B cell (primary cell): ENCODE data around the gene GBP5. TPM values are rescaled to one million over a fixed set of nuclear protein-coding genes. Genes with fewer than 3 reads are reported as not detected.
"Not testable (repeated sequence)": the region's sequence is repeated elsewhere in the genome, so short reads cannot be mapped to it uniquely, and the experiment has no call there.

Experiments
- ATAC-seq: fragments of 200-7000 bp; cut with Tn5 transposase; one replicate; pipeline ENCODE4 v1.10.0; 2021; ENCODE audit warnings: low read depth, mild to moderate bottlenecking, moderate number of reproducible peaks, moderate library complexity
- CTCF ChIA-PET: fragments of 350-600 bp; sonication (Branson Sonifier 250); formaldehyde crosslinking; loops from one replicate; lab custom pipeline; 2021; ENCODE audit warnings: antibody characterized with exemption, inconsistent platforms; lab: Charles Lee
- POLR2A ChIA-PET: fragments of 350-600 bp; sonication (Branson Sonifier 250); formaldehyde crosslinking; loops from one replicate; lab custom pipeline; 2021; ENCODE audit warnings: antibody characterized with exemption; lab: Charles Lee
- DNase-seq: peaks from one replicate; pipeline ENCODE4 v3.0.0; 2013
- H2AFZ ChIP-seq: 2 replicates; pipeline ENCODE4 v1.6.1; 2012; ENCODE audit warnings: mild to moderate bottlenecking, low read depth, low read length; ENCODE audit not compliant: insufficient read depth, poor library complexity, severe bottlenecking
- H3K27ac ChIP-seq, 2 donors: 1 replicate in 1 of 2; 2 replicates in 1 of 2; pipeline ENCODE4 v1.5.1; 2012 to 2013; ENCODE audit warnings: low read length in 2 of 2, mild to moderate bottlenecking in 2 of 2, moderate library complexity in 1 of 2
- H3K27me3 ChIP-seq, 4 experiments: fragments of 200-600 bp in 1 of 4; sonication (generic) in 1 of 4; replicated peaks in 1 of 4; 1 replicate in 2 of 4; 2 replicates in 2 of 4; pipeline versions ENCODE4 v1.6.1 to v1.7.0; 2013 to 2016; ENCODE audit warnings: low read length in 3 of 4, mild to moderate bottlenecking in 2 of 4, mixed read lengths in 1 of 4, moderate library complexity in 1 of 4; ENCODE audit not compliant: insufficient read depth in 4 of 4, control insufficient read depth in 3 of 4; ENCODE audit errors: control extremely low read depth in 1 of 4
- H3K36me3 ChIP-seq, 2 experiments: replicated peaks in 1 of 2; 1 replicate in 1 of 2; 2 replicates in 1 of 2; pipeline versions ENCODE4 v1.6.1 to v1.7.1; 2013; ENCODE audit warnings: low read length in 1 of 2; ENCODE audit not compliant: insufficient read depth in 2 of 2, control insufficient read depth in 1 of 2; ENCODE audit errors: control extremely low read depth in 1 of 2, extremely low read depth in 1 of 2
- H3K4me1 ChIP-seq, 2 donors: fragments of 200-600 bp in 1 of 2; sonication (generic) in 1 of 2; 1 replicate in 1 of 2; 2 replicates in 1 of 2; pipeline versions ENCODE4 v1.5.1 to v1.6.1; 2013 to 2017; ENCODE audit warnings: low read length in 2 of 2; ENCODE audit not compliant: control insufficient read depth in 2 of 2, insufficient read depth in 2 of 2
- H3K4me2 ChIP-seq: replicated peaks from 2 replicates; pipeline ENCODE3; 2012; ENCODE audit warnings: mild to moderate bottlenecking, low read depth, low read length; ENCODE audit not compliant: poor library complexity, severe bottlenecking
- H3K4me3 ChIP-seq, 5 experiments: fragments of 200-600 bp in 1 of 5; sonication (generic) in 1 of 5; 1 replicate in 3 of 5; 2 replicates in 2 of 5; pipeline versions ENCODE4 v1.5.1 to v1.7.0; 2011 to 2016; ENCODE audit warnings: low read length in 4 of 5, mild to moderate bottlenecking in 4 of 5, low read depth in 2 of 5, control low read depth in 1 of 5, moderate library complexity in 1 of 5; ENCODE audit not compliant: insufficient read depth in 1 of 5; ENCODE audit errors: control extremely low read depth in 1 of 5, extremely low read depth in 1 of 5
- H3K79me2 ChIP-seq: fragments of 200-600 bp; sonication (generic); one replicate; pipeline ENCODE4 v1.6.0; 2016; ENCODE audit warnings: low read length; ENCODE audit not compliant: control insufficient read depth, insufficient read depth
- H3K9ac ChIP-seq: fragments of 200-600 bp; sonication (generic); 2 replicates; pipeline ENCODE4 v1.6.1; 2017; ENCODE audit warnings: mild to moderate bottlenecking, low read length, moderate library complexity
- H3K9me3 ChIP-seq, 3 donors: one replicate each; pipeline versions ENCODE4 v1.6.1 to v1.7.1; 2013; ENCODE audit warnings: low read length in 2 of 3; ENCODE audit not compliant: control insufficient read depth in 2 of 3, insufficient read depth in 1 of 3; ENCODE audit errors: control extremely low read depth in 1 of 3
- H4K20me1 ChIP-seq: 2 replicates; pipeline ENCODE4 v1.6.0; 2012; ENCODE audit warnings: mild to moderate bottlenecking, low read length; ENCODE audit not compliant: insufficient read depth, control insufficient read depth, poor library complexity, severe bottlenecking
- H3K27ac Mint-ChIP-seq: one replicate; pipeline ENCODE4 v1.8.0; 2021; ENCODE audit warnings: mixed read lengths
- H3K27me3 Mint-ChIP-seq: one replicate; pipeline ENCODE4 v1.8.0; 2021; ENCODE audit warnings: mixed read lengths
- H3K4me1 Mint-ChIP-seq: one replicate; pipeline ENCODE4 v1.8.0; 2021; ENCODE audit warnings: mixed read lengths
- H3K4me3 Mint-ChIP-seq: one replicate; pipeline ENCODE4 v1.8.0; 2021; ENCODE audit warnings: mixed read lengths
- H3K9me3 Mint-ChIP-seq: one replicate; pipeline ENCODE4 v1.8.0; 2022; ENCODE audit warnings: mixed read lengths; ENCODE audit not compliant: insufficient read depth
- EZH2 ChIP-seq: IDR thresholded peaks from 2 replicates; pipeline ENCODE4 v1.6.1; 2012; ENCODE audit warnings: borderline replicate concordance, low read depth, mild to moderate bottlenecking, moderate library complexity, low read length; ENCODE audit not compliant: insufficient read depth, poor library complexity, severe bottlenecking
- WGBS: methylation state at CpG from one replicate; pipeline ENCODE4 v1.1.5; 2013; ENCODE audit warnings: missing lambda C conversion rate; ENCODE audit not compliant: insufficient coverage; 5-methylcytosine and 5-hydroxymethylcytosine counted together
- intact Hi-C: fragments of 100-400 bp; cut with micrococcal nuclease; formaldehyde crosslinking; loops from one replicate; pipeline ENCODE4 v1.10.0; 2022
- polyA plus RNA-seq: library from polyadenylated mRNA; depleted of rRNA; stranded (reverse); fragments of >200 nt; gene quantifications from 2 replicates; pipeline ENCODE4 v1.2.3, GENCODE V29; 2012
- total RNA-seq, 2 donors: library from RNA; stranded (reverse); fragments of 120-200 nt in 1 of 2; gene quantifications; 1 replicate in 1 of 2; 2 replicates in 1 of 2; pipeline versions ENCODE4 v1.2.3 to v1.2.4, GENCODE V29; 2013 to 2022
- TF ChIP-seq, protein P1 (sequence below): fragments of 200-600 bp; IDR thresholded peaks from one replicate; pipeline ENCODE4 v1.8.0; 2022; ENCODE audit warnings: antibody characterized with exemption, mild to moderate bottlenecking

The GBP5 gene
- total and polyA plus RNA-seq, 2 donors (not counting 1 experiment from before 2014, with no cell fraction given), result 17.6 to 25.2 TPM

DNA sequence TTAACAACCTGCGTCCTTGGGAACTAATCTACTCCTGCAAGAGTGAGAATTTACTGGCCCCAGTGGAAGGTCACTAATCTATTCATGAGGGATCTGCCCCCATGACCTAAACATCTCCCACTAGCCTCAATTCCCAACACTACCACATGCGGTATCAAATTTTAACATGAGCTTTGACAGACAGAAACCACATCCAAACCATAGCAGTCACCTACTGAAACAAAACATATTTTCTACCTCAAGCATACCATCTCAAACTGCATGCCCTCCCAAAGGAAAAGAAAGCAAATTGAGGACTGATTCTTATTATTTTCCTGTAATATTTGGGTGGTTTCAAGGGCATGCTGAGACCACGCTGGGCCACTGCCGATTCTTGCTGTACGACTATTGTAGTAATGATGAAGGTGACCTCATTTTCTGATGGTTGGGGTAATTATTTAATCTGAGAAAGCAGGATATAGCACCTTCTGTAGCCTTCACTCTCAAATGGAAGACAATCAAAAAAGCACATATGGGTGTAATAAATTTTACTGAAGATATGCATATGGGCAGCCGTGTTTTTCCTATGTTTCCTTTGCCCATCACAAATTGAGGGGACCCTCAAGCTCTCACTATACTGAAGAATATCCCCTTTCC, 13.2 kb upstream of the GBP5 start:
- no peaks in the 10 kb centered on the region for H3K27me3 ChIP-seq
- CTCF ChIA-PET, result interaction anchor here (1.7 kb wide), 1 partner anchor 200 kb away, joined by 4 read pairs; no protein-coding TSS in a partner anchor
- intact Hi-C loops, result loop anchor here (1.0 kb wide), 1 partner anchor 14 kb away; the partner anchor contains the start of gene GBP5
- no peaks in the 10 kb centered on the region for H3K36me3 ChIP-seq
- ATAC-seq, result no peak
- 94% methylated on average over 2 of the region's 6 CpGs for WGBS
- peaks cover 2% of the 10 kb centered on the region for H3K9me3 Mint-ChIP-seq
- no peak overlapping the region for H3K4me3 Mint-ChIP-seq
- H3K9ac ChIP-seq, result no peak overlapping the region
- no peak for TF ChIP-seq EZH2
- TF ChIP-seq, protein P1, sequence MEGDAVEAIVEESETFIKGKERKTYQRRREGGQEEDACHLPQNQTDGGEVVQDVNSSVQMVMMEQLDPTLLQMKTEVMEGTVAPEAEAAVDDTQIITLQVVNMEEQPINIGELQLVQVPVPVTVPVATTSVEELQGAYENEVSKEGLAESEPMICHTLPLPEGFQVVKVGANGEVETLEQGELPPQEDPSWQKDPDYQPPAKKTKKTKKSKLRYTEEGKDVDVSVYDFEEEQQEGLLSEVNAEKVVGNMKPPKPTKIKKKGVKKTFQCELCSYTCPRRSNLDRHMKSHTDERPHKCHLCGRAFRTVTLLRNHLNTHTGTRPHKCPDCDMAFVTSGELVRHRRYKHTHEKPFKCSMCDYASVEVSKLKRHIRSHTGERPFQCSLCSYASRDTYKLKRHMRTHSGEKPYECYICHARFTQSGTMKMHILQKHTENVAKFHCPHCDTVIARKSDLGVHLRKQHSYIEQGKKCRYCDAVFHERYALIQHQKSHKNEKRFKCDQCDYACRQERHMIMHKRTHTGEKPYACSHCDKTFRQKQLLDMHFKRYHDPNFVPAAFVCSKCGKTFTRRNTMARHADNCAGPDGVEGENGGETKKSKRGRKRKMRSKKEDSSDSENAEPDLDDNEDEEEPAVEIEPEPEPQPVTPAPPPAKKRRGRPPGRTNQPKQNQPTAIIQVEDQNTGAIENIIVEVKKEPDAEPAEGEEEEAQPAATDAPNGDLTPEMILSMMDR, result no peak
- POLR2A ChIA-PET, result interaction anchor here (0.5 kb wide), 1 partner anchor 10 kb away, joined by 5 read pairs; no protein-coding TSS in a partner anchor
- peak overlapping the region; percentile 43 for H3K27ac Mint-ChIP-seq
- no peaks in the 10 kb centered on the region for H3K79me2 ChIP-seq
- peaks cover 0 to 7% (median 0%) of the 10 kb centered on the region in 3 donors for H3K9me3 ChIP-seq
- H3K27me3 Mint-ChIP-seq, result no peaks in the 10 kb centered on the region
- no peak for DNase-seq
- peaks cover 21% of the 10 kb centered on the region for H3K4me1 Mint-ChIP-seq
- H3K4me1 ChIP-seq, result peaks cover 14% of the 10 kb centered on the region in 2 donors
- no peak overlapping the region for H3K27ac ChIP-seq
- H4K20me1 ChIP-seq, result no peaks in the 10 kb centered on the region
- peak overlapping the region; percentile 78 for H2AFZ ChIP-seq
- H3K4me3 ChIP-seq, result no peak overlapping the region
- H3K4me2 ChIP-seq, result no peak overlapping the region

DNA sequence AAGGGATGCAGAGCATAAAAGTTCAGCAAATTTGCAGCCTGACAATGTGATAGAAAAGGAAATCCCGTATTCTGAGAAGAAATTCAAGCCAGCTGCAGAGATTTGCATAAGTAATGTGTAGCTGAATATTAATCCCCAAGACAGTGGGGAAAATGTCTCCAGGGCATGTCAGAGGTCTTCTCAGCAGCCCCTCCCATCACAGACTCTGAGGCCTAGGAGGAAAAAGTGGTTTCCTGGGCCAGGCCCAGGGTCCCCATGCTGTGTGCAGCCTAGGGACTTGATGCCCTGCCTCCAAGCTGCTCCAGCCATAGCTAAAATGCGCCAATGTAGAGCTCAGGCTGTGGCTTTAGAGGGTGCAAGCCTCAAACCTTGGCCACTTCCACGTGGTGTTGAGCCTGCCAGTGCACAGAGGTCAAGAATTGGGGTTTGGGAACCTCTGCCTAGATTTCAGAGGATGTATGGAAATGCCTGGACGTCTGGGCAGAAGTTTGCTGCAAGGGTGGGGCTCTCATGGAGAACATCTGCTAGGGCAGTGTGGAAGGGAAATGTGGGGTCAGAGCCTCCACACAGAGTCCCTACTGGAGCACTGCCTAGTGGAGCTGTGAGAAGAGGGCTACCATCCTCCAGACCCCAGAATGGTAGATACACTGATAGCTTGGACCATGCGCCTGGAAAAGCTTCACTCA, 11.6 kb upstream of the GBP5 start:
- H3K9ac ChIP-seq, H3K27ac ChIP-seq, H3K4me3 Mint-ChIP-seq, H3K9me3 ChIP-seq, intact Hi-C loops, DNase-seq, POLR2A ChIA-PET, H4K20me1 ChIP-seq, H3K9me3 Mint-ChIP-seq, H3K27me3 Mint-ChIP-seq, H3K36me3 ChIP-seq, ATAC-seq, H3K27ac Mint-ChIP-seq, H2AFZ ChIP-seq, H3K27me3 ChIP-seq, H3K79me2 ChIP-seq, CTCF ChIA-PET, H3K4me2 ChIP-seq, H3K4me3 ChIP-seq: not testable (repeated sequence)
- WGBS, result 78% methylated on average over 5 of the region's 5 CpGs
- peaks cover 24% of the 10 kb centered on the region for H3K4me1 Mint-ChIP-seq
- peaks cover 16 to 17% of the 10 kb centered on the region in 2 donors for H3K4me1 ChIP-seq
